ENCODE measurements around the gene AGBL4.

The AGBL4 gene

GRCh38 chr1:49163031-49163430 is 860.7 kb downstream of the AGBL4 start:
- DNase-seq, result no peak

DNA sequence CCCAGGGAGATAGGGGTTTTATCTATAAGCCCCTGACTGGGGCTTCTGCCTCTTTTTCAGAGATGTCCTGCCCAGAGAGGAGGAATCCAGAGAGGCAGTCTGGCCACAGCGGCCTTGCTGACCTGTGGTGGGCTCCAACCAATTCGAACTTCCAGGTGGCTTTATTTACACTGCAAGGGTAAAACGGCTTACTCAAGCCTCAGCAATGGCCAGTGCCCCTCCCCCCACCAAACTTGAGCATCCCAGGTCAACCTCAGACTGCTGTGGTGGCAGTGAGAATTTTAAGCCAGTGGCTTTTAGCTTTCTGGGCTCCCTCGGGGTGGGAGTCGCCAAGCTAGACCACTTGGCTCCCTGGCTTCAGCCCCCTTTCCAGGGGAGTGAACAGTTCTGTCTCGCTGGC is 863.1 kb downstream of the AGBL4 start:
- DNase-seq, result no peak

GRCh38 chr1:49136738-49137251 is 887.0 kb downstream of the AGBL4 start:
- DNase-seq, result no peak

GRCh38 chr1:49125746-49126145 is 898.0 kb downstream of the AGBL4 start:
- DNase-seq, result no peak

GRCh38 chr1:49111931-49112330 is 911.8 kb downstream of the AGBL4 start:
- DNase-seq, result no peak

DNA sequence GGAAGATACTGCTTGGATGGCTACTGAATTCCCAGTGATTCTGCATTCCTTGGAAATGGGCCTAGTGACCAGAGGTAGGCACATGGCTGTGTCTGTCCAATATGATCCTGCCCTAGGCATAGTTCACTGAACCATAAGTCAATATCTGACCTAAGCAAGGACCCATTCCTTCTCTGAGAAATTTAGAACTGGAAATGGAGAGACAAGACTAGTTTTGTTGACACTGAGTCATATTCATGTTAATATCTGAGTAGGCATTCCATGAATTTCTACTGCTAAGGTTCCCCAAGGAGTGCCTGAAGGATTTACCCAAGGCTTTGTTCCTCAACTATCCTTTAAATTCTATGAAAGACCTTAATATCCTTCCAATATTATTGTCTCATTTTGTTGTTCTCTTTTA is 917.3 kb downstream of the AGBL4 start:
- no peak for DNase-seq

DNA sequence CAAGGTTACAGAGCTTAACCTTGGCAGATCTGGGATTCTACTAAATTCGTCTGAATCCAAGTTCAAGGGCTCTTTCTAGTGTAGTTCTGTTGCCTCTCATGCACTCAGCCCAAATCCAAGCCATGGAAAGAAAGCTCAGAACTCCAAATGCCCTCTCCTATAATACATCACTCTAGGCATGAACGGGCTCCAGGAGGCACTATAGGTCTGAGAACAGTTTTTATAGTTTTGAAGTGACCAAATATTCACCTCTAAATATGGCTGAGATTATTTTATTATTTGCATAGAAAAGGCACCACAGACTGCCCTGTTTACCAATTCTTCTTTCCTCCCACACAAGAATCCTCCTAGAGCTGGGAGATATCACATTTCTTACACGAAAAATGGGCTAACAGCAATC is 919.2 kb downstream of the AGBL4 start:
- DNase-seq, result no peak

DNA sequence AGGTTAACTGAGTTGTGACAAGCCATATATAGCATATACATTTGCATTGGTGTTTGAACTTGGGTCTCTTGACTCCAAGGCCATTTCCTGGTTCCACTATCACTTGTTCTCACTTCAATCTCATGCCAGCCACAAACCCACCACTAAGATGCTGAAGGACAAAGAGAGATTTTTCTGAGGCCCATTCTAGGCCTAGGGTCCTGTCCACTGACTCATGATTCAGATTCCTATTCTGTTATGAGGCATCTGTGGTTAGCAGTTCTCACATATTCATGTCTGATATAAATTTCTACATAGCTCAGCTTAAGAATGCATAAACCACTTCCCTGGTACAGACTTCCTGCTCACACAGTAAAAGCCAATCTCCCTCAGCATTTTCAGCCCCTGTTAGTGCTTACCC is 921.0 kb downstream of the AGBL4 start:
- no peak for DNase-seq

GRCh38 chr1:49098866-49099265 is 924.9 kb downstream of the AGBL4 start:
- DNase-seq, result no peak

DNA sequence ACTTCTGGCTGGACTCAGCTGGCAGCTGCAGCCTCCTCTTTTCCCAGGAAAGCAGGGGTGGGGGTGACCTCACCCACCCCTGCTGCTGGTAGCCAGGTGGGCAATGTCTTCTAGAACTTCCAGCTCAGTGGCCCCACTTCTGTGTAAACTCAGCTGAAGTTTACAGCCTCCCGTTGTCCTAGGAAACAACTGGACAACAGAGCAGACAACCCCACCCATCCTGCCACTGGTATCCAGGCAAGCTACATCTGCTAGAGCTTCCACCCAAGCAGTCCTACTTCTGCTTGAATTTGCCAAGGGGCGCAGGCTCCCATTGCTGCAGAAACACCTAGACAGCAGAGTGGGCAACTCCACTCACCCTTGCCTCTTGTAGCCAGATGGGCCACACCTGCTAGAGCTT is 937.4 kb downstream of the AGBL4 start:
- DNase-seq, result no peak

- DNase-seq, result no peak
Observed at GRCh38 chr1:49085079-49085478, 938.7 kb downstream of the AGBL4 start.

- no peak for DNase-seq
Observed at GRCh38 chr1:49060766-49061165, 963.0 kb downstream of the AGBL4 start.

DNA sequence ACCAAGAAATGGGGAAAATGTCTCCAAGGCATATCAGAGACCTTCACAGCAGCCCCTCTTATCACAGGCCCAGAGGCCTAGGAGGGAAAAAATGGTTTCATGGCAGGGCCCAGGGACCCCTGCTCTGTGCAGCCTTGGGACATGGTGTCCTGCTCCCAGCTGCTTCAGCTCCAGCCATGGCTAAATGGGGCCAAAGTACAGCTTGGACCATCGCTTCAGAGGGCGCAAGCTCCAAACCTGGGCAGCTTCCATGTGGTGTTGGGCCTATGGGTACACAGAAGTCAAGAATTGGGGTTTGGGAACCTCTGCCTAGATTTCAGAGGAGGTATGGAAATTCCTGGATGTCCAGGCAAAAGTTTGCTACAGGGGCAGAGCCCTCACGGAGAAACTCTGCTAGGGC is 964.7 kb downstream of the AGBL4 start:
- DNase-seq, result no peak

GRCh38 chr1:49052102-49052501 is 971.7 kb downstream of the AGBL4 start:
- no peak for DNase-seq

DNA sequence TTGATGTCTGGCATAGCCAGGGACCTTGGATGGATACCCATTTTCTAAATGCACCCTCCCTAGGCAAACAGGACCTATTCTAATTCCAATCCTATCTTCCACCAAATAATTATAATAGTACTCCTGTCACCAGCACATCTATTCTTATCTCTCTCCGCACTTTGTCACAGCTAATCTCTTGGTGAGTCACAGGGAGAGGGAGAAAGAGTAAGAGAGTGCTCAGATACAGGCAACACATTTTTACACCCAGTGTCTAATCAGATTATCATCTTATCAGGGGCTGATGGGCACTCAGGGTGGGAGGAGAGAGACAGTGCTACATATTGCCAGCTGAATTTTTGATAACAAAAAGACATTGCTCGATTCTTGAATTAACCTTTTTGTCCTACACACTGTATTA is 972.1 kb downstream of the AGBL4 start:
- DNase-seq, result no peak

DNA sequence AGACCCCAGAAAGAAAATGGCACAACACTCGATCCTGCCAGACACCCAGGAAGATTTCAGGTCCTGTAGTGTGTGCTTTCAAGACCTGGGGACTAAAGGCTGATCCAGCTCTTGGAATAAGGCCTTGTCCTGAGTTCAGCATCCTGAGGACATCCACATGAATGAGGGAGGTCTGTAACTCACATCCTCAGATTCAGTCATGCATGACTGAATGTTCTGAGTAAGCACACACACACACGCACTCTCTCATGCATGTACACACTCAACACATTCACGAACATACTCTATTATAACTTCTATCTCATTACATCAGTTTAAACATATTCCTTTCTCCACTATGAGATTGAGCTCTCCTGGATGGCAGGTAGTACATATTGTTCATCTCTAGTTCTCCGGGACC is 973.7 kb downstream of the AGBL4 start:
- no peak for DNase-seq

GRCh38 chr1:49048188-49048587 is 975.6 kb downstream of the AGBL4 start:
- no peak for DNase-seq

- no peak for DNase-seq
Observed at GRCh38 chr1:49046305-49046704, 977.4 kb downstream of the AGBL4 start.

DNA sequence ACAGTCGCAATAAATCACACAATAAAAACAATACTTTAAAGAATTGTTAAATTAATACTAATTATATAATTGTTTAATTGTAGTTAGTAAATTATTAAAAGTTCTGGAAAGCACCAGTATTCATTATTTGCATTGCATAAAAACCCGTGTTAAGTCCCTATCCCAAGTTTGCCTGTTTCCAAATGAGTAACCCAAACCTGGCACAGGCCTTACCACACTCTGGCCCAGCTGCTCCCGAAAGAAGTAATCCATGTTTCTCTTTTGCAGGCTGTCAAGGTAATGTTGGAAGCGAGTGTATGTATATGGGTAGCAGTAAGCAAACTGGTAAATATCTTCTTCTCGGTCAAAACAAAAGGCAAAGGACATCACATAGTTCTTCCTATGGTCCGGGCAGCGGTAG is 978.4 kb downstream of the AGBL4 start:
- no peak for DNase-seq

- no peak for DNase-seq
Observed at GRCh38 chr1:49036700-49037099, 987.1 kb downstream of the AGBL4 start.

DNA sequence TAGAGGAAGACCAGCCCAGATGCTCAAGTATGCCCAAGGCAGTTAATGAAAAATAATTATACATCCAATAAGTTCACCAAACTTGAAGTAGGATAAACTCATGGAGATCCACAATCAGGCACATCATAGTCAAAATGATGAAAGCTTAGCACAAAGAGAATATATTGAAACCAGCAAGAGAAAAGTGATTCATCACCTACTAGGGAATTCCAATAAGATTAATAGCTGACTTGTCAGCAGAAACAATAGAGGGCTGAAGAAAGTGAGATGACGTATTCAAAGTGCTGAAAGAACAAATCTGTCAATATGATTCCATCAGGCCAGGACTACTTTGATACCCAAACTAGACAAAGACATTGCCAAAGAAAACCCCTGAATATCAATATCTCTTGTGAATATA is 995.4 kb downstream of the AGBL4 start:
- DNase-seq, result no peak

- no peak for DNase-seq
Observed at GRCh38 chr1:49026230-49026811, 997.4 kb downstream of the AGBL4 start.

DNA sequence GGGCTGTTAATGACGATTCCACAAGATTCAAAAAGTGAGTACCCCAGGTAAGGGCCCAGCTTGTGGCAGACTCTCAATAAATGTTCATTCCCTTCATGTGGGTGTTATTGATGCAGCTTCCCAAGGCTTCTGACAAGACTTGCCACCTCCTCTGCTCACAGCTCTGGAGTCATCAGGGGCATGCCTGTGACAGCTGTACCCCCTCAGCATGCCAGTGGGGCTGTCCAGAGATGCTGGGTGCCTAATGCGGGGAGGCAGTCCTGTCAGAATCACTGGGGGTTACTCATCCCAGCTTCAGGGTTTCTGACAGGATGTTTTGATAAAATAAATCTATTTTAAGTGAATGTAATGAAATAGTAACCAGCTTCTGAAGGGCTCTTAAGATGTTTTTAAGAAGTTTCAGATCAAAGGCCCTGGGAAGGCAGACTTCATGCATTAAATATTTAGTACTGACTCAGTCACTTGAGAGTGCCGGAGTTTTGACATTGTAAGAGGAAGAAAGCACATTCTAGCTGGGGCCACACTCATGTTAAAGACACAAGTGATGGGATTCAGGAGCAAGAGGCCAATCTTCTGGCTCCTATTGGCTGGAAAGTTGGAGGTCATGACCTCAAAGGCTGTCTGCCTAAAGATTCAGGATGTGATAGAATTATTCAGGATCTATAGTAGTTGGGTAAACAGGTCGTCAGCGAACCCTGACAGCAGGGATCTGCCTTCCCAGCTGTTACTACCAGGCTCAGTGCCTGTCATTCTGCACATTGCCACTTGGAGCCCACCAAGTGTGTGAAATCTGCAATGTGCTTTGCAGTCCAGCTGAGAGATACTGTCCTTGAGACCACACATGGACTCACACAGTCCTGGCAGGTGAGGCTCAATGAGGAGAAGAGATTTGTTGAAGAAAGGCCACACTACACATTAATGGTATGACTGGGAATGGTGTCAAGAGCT is 1007.5 kb downstream of the AGBL4 start:
- no peak for DNase-seq

DNA sequence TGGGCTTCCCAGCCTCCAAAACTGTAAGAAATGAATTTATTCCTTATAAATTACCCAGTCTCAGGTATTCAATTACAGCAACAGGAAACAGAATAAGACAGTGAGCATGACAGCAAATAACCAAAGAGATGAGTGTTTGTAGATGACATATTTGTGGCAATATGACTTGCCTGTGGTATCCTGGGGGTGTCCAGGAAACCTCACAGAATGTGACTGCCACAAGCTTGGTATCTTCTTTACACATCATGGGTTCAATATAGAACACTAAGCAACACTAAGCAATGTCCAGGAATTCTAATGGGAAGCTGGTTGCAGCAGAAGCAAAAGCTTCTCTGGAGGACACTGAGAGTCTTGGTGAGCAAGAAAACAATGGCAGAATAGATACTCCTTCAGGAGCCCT is 1010.7 kb downstream of the AGBL4 start:
- no peak for DNase-seq

Measured in stimulated activated CD4-positive, alpha-beta T cell treated with anti-CD3 and anti-CD28 coated beads, Interleukin-4, amount 100 ng/mL, for 4 hours (primary cell).